GM18873 (cell line): ENCODE measurements around the gene MED13L.
"Not testable (repeated sequence)": the region's sequence is repeated elsewhere in the genome, so short reads cannot be mapped to it uniquely, and the experiment has no call there.

Source experiments
- ATAC-seq: cut with Tn5 transposase; IDR thresholded peaks from one replicate; pipeline ENCODE4 v1.9.1; 2021; ENCODE audit warnings: mild to moderate bottlenecking, moderate library complexity, moderate number of reproducible peaks; ENCODE audit not compliant: unreplicated experiment, low FRiP score

The MED13L gene

GRCh38 chr12:116037941-116038837 is 239.3 kb downstream of the MED13L start:
- no peak for ATAC-seq

GRCh38 chr12:116033765-116034164 is 243.7 kb downstream of the MED13L start:
- ATAC-seq, result no peak

GRCh38 chr12:116031624-116032023 is 245.9 kb downstream of the MED13L start:
- not testable (repeated sequence) for ATAC-seq

- no peak for ATAC-seq
Measured at GRCh38 chr12:116028619-116029018, 248.9 kb downstream of the MED13L start.

GRCh38 chr12:116027551-116027821 is 250.0 kb downstream of the MED13L start:
- ATAC-seq, result no peak

GRCh38 chr12:116026768-116027550 is 250.5 kb downstream of the MED13L start:
- ATAC-seq, result no peak

- ATAC-seq, result no peak
Measured at GRCh38 chr12:116026346-116026745, 251.1 kb downstream of the MED13L start.

GRCh38 chr12:116024769-116025168 is 252.7 kb downstream of the MED13L start:
- ATAC-seq, result no peak

- ATAC-seq, result no peak
Measured at GRCh38 chr12:116019415-116019814, 258.1 kb downstream of the MED13L start.

- no peak for ATAC-seq
Measured at GRCh38 chr12:116018282-116018681, 259.2 kb downstream of the MED13L start.

GRCh38 chr12:116015525-116015924 is 262.0 kb downstream of the MED13L start:
- no peak for ATAC-seq

GRCh38 chr12:116012757-116013156 is 264.7 kb downstream of the MED13L start:
- ATAC-seq, result no peak

- ATAC-seq, result no peak
Measured at GRCh38 chr12:116011217-116011616, 266.3 kb downstream of the MED13L start.

GRCh38 chr12:116010467-116010866 is 267.0 kb downstream of the MED13L start:
- no peak for ATAC-seq

GRCh38 chr12:116009805-116010204 is 267.7 kb downstream of the MED13L start:
- ATAC-seq, result no peak

- no peak for ATAC-seq
Measured at GRCh38 chr12:116006141-116006540, 271.4 kb downstream of the MED13L start.

GRCh38 chr12:116002890-116003536 is 274.5 kb downstream of the MED13L start:
- no peak for ATAC-seq

GRCh38 chr12:116000252-116000651 is 277.2 kb downstream of the MED13L start:
- no peak for ATAC-seq

GRCh38 chr12:115999582-115999981 is 277.9 kb downstream of the MED13L start:
- no peak for ATAC-seq

- ATAC-seq, result no peak
Measured at GRCh38 chr12:115998794-115999478, 278.6 kb downstream of the MED13L start.
